Activated CD8-positive, alpha-beta T cell treated with anti-CD3 and anti-CD28 coated beads, Interleukin-2, amount 10 ng/mL, durations not matched to agents 7 days and 5 days (primary cell): ENCODE results near the gene ANKRD33. TPM values are rescaled to one million over a fixed set of nuclear protein-coding genes. Genes with fewer than 3 reads are reported as not detected.

Source experiments
- ATAC-seq: fragments of 150-1000 bp; cut with Tn5 transposase; one replicate; pipeline ENCODE4 v1.10.0; 2021; ENCODE audit warnings: moderate library complexity
- CTCF ChIA-PET: fragments of 350-600 bp; sonication (Branson Sonifier 250); formaldehyde crosslinking; loops from one replicate; lab custom pipeline; 2021; ENCODE audit warnings: antibody characterized with exemption; lab: Charles Lee
- POLR2A ChIA-PET: fragments of 350-600 bp; sonication (Branson Sonifier 250); formaldehyde crosslinking; loops from one replicate; lab custom pipeline; 2021; ENCODE audit warnings: antibody characterized with exemption; lab: Charles Lee
- DNase-seq: peaks from one replicate; pipeline ENCODE4 v3.0.0-alpha.2; 2020
- H3K27ac Mint-ChIP-seq: one replicate; pipeline ENCODE4 v1.8.0; 2021; ENCODE audit warnings: mild to moderate bottlenecking, mixed read lengths
- H3K27me3 Mint-ChIP-seq: one replicate; pipeline ENCODE4 v1.8.0; 2021; ENCODE audit warnings: low read depth, mixed read lengths
- H3K36me3 Mint-ChIP-seq: one replicate; pipeline ENCODE4 v1.8.0; 2021; ENCODE audit warnings: low read depth, mixed read lengths
- H3K4me1 Mint-ChIP-seq: one replicate; pipeline ENCODE4 v1.8.0; 2021; ENCODE audit warnings: low read depth, mixed read lengths
- H3K4me3 Mint-ChIP-seq: one replicate; pipeline ENCODE4 v1.8.0; 2021; ENCODE audit warnings: mild to moderate bottlenecking, mixed read lengths
- H3K9me3 Mint-ChIP-seq: one replicate; pipeline ENCODE4 v1.8.0; 2022; ENCODE audit warnings: mixed read lengths; ENCODE audit not compliant: insufficient read depth
- total RNA-seq, 2 experiments: library from RNA; stranded (reverse); gene quantifications; one replicate each; pipeline ENCODE4 v1.2.3, GENCODE V29; 2021

ANKRD33 gene
- total RNA-seq, 2 experiments from 2014 or later = not detected

DNA sequence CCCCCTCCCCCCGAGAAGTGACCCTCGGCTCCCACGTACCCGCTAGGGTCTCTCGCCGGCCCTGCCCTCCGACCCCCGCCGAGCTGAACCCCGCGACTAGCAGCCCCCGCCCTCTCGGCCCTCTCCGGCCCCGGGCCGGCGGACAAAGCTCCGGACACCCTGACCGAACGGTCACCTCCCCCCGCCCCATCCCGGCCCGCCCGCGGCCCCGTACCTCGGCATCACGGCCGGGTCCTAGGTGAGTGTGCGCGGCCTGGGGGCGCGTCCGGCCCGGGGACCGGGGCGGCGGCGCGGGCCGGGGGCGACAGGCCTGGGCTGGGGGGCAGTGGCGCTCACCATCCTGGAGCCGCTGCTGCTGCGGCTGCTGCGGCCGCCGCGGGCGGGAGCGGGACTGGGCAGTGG, 39.6 kb upstream of the ANKRD33 start, which contains the start of gene FIGNL2:
FIGNL2 (minus strand) TSS at position 393 of the 402 bp plus-strand sequence. CDS start 26,305 bp downstream, outside the sequence.
- Mint-ChIP-seq H3K36me3 (no peaks in the 10 kb centered on the region), H3K27me3 (peaks cover 63% of the 10 kb centered on the region), H3K4me3 (no peak within 1 kb of the TSS), H3K4me1 (peaks cover 16% of the 10 kb centered on the region), H3K9me3 (no peaks in the 10 kb centered on the region), H3K27ac (no peak within 1 kb of the TSS)
- CTCF ChIA-PET = no interaction called here
- POLR2A ChIA-PET = no interaction called here
- ATAC-seq (no peak), DNase-seq (no peak)

DNA sequence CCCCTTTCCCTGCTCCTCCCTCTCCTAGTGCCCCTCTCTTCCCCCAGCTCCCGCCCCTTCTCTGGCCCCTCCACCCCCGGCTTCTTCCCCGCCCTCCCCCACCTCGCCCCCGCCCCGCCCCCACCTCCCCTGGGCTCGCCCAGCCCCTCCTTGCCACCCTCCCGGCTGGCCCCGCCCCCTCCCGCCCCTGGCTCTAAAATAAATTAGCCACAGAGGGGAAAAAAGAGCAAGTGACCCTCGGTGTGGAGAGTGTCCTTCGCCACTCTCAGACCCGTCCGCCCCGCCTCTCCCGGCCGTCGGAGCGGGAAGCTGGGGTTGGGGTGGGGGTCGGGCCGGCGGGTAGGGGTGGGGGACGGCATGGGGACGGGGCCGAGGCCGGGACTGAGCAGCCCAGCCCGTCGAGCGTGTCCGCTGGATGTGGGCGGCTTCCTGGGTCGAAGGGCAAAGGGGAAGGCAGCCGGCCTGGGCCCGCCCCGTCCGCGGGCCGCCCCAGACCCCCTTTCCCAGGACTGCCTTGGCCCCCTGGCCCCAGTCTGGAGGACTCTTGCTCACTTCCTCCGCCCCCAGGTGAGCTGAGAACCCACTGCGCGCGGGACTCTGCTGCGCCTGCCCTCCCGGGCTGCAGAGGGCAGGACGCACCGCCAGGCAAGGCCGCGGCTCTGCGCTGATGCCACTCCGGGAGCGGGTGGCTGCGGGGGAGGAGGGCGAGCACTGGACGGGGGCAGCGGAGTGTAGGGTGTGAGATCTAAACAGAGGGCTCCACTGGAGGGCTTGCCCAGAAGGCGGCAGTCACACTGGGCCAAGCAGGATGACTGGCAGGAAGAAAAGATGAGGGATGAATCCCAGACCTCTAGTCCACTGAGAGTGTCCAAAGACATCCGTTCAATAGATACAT, 38.8 kb upstream of the ANKRD33 start:
- H3K4me3 Mint-ChIP-seq = no peak overlapping the region
- no peak overlapping the region for H3K27ac Mint-ChIP-seq
- DNase-seq (no peak), ATAC-seq (no peak)
- peaks cover 16% of the 10 kb centered on the region for H3K4me1 Mint-ChIP-seq
- no peaks in the 10 kb centered on the region for H3K9me3 Mint-ChIP-seq
- ChIA-PET CTCF (no interaction called here), POLR2A (interaction anchor here (0.9 kb wide), 1 partner anchor 73 kb away, joined by 3 read pairs; no protein-coding TSS in a partner anchor)
- peaks cover 60% of the 10 kb centered on the region for H3K27me3 Mint-ChIP-seq
- no peaks in the 10 kb centered on the region for H3K36me3 Mint-ChIP-seq

DNA sequence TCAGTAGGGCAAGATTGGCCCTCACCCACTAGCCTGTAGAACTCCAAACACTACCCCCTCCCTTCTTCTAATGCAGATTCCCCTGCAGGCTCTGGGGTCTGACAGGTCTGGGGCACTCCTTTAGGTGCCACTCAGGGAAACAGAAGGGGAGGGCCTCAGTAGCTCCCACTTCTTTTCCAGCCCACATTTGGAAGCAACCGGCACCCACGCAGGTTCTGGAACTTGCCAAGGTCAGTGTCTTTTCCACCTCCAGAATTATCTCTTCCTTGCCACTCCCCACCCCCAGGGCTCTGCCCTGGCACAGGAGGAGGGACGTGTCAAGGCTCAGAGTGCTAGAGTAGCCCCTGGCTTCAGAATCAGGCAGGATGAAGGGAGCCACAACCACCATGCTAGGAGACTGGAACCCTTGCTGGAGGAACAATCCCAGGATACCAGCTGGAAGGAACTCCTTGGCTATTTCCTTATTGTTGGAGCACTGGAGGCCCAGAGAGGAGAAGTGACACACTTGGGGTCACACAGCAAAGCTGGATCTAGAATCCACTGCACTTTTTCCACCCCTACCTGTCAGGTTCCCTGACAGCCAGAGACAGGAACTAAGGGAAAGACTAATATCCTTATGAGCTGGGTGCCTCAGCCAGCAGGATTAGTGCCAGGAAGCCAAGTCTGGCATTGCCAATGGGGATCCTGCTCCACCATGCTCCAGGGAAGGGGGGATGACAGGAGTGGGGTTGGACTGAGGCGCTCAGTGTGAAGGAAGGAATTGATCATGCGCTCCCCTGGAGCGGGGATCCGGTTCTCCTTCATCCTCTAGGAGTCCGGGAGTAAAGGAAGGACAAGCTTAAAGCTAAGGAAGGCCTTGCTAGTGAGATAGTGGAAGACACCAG, 37.6 kb upstream of the ANKRD33 start:
- H3K9me3 Mint-ChIP-seq = no peaks in the 10 kb centered on the region
- H3K36me3 Mint-ChIP-seq = no peaks in the 10 kb centered on the region
- no peak overlapping the region for H3K4me3 Mint-ChIP-seq
- H3K27ac Mint-ChIP-seq = no peak overlapping the region
- H3K27me3 Mint-ChIP-seq = peaks cover 48% of the 10 kb centered on the region
- DNase-seq = no peak
- ChIA-PET CTCF (no interaction called here), POLR2A (interaction anchor here (0.9 kb wide), 1 partner anchor 72 kb away, joined by 3 read pairs; no protein-coding TSS in a partner anchor)
- ATAC-seq = no peak
- peaks cover 16% of the 10 kb centered on the region for H3K4me1 Mint-ChIP-seq

DNA sequence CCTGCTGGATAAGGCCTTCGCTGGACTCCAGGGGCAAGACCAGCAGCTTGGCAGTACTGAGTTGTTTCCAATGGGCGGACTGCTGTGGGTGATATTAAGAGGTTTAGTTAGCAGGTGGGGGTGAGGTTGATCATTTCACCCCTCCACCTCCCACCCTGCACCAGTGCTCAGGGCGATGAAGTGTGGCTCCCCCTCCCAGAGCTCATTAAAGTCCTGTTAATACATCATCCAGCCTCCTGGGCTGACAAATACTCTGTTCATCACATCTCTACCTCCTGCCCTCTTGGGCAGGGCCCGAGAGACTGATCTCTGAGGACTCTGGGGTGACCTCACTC, 37.0 kb upstream of the ANKRD33 start:
- Mint-ChIP-seq H3K36me3 (no peaks in the 10 kb centered on the region), H3K4me3 (no peak overlapping the region), H3K27ac (no peak overlapping the region), H3K27me3 (peaks cover 43% of the 10 kb centered on the region), H3K9me3 (no peaks in the 10 kb centered on the region), H3K4me1 (peaks cover 16% of the 10 kb centered on the region)
- CTCF ChIA-PET = no interaction called here
- POLR2A ChIA-PET = no interaction called here
- no peak for ATAC-seq
- no peak for DNase-seq

DNA sequence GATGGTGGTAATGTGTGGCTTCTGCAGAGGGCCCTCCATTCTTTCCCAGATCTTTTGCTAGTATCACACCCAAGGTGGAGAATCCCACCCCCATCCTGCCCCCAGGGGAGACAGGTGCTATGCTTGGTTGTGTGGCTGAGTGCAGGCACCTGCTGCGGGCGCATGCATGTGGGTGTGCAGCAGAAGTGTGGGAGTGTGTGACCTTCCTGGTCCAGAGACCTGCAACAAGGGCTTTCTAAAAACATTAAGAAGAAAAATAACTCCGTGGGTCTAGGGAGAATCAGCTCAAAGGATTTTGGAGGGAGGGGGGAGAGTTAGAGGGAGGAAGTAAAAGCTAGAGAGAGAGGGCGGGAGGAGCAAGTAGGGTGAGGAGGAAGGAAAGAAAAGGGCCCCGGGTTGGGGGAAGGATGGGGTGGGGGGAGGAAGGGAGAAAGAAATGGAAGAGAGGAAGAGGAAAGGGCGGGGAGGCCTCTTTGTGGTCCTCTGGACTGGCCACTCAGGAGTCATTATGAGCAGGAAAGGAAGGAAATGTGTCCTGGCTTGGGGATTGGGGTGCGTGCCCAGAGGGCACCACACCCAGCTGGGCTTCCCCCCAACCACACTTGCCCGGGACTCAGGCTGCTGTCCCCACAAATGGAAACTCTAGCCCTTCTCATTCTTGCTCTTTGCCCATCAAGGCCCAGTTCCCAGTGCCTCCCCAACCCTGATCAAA, 36.3 kb upstream of the ANKRD33 start:
- H3K9me3 Mint-ChIP-seq = no peaks in the 10 kb centered on the region
- peaks cover 41% of the 10 kb centered on the region for H3K27me3 Mint-ChIP-seq
- DNase-seq (no peak), ATAC-seq (no peak)
- H3K27ac Mint-ChIP-seq = no peak overlapping the region
- H3K4me1 Mint-ChIP-seq = peaks cover 16% of the 10 kb centered on the region
- CTCF ChIA-PET = no interaction called here
- POLR2A ChIA-PET = no interaction called here
- no peaks in the 10 kb centered on the region for H3K36me3 Mint-ChIP-seq
- H3K4me3 Mint-ChIP-seq = no peak overlapping the region

DNA sequence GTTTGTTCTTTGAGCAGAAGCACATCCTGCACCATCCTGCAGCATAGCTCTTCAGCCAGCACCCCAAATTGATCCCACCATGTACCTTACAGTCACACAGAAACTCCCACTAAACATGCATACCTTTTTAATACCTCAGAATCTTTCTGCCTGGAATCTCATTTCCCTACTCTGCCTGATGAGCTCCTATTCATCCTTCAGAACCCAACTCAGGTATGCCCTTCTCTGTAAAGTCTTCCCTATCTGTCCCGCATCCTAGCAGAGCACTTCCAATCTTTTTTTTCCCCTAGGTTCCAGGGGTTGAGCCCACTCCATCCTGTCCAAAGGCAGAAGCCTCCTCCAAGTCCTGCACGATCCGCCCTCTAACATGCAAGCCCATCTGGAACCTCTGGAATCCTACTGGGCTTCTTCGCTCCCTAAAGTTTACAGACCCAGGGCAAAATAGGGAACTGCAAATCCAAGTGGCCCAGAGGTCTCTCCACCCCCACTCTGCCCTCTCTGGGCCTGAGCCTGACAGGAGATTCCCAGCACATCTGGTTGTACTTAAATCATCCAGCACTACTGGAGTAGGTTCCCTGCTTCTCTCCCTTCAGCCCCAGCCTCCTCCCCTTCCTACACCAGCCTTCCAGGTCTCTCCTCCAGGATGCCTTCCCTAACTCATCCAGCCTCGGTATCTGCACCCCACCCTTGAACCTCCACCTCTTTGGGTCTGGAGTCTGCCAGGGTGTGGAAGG, 35.3 kb upstream of the ANKRD33 start:
- no peak for ATAC-seq
- Mint-ChIP-seq H3K4me1 (peaks cover 14% of the 10 kb centered on the region), H3K9me3 (no peaks in the 10 kb centered on the region), H3K4me3 (no peak overlapping the region), H3K27ac (no peak overlapping the region), H3K36me3 (no peaks in the 10 kb centered on the region), H3K27me3 (peaks cover 43% of the 10 kb centered on the region)
- POLR2A ChIA-PET = no interaction called here
- CTCF ChIA-PET = no interaction called here
- no peak for DNase-seq

DNA sequence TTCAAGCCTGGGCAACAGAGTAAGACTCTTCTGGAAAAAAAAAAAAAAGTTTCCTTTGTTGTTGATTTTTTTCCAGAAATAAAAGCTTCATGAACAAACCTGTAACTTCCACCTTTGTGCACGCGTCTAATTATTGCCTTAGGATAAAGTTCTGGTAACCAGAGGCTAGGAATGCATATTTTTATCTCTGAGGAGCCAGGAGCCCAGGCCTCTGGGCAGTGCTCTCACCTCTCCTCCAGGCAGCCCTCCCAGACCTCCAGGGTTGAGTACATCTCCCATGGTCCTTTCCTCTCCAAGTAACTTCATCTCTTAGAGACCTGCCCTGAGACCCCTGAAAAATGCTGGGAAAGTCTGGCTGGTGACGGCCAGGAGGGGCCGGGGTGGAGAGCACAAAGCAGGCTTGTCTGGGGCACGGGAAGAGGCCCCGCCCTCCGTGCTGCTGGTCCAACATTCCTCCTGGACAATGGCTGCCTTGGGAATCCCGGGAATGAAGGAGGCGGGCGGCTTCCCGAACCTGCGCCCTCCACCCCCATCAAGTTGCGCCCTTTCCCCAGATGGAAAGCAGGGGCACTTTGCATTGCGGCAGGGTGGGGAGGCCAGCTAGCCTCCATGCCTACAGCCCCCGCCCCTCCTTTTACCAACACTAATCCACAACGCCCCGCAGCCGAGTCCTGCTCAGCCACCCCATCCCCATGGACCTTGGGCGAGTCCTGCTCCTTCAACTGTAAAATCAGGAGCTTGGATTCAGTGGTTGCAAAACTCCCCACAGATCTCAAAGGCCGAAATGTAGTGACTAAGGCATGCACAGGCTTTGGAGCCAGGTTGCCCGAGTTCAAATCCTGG, 32.1 kb upstream of the ANKRD33 start:
- ChIA-PET POLR2A (interaction anchor here (0.7 kb wide), 1 partner anchor 8 kb away, joined by 5 read pairs; no protein-coding TSS in a partner anchor), CTCF (no interaction called here)
- no peak for ATAC-seq
- Mint-ChIP-seq H3K4me3 (no peak overlapping the region), H3K9me3 (no peaks in the 10 kb centered on the region), H3K36me3 (no peaks in the 10 kb centered on the region), H3K4me1 (peaks cover 12% of the 10 kb centered on the region), H3K27ac (no peak overlapping the region), H3K27me3 (peaks cover 32% of the 10 kb centered on the region)
- no peak for DNase-seq

DNA sequence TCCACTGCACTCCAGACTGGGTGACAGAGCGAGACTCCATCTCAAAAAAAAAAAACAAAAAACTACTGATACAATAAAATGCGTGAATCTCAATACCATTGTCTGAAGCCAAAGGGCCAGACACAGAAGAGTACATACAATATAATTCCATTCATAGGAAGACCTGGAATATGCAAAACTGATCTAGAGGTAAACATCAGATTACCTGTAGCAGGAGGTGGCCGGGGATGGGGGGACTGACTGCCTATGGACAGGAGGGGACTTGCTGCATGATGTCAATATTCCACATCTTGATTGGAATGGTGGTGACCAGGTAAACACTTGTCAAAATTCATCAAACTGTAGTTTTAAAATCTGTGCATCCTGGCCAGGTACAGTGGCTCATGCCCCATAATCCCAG, 26.9 kb upstream of the ANKRD33 start:
- peaks cover 9% of the 10 kb centered on the region for H3K4me1 Mint-ChIP-seq
- H3K27me3 Mint-ChIP-seq = peaks cover 49% of the 10 kb centered on the region
- POLR2A ChIA-PET = no interaction called here
- DNase-seq = no peak
- no peak for ATAC-seq
- CTCF ChIA-PET = interaction anchor here (1.0 to 5.7 kb wide), 2 partner anchors 14 to 37 kb away, joined by 3 to 30 read pairs; no protein-coding TSS in a partner anchor
- H3K27ac Mint-ChIP-seq = no peak overlapping the region
- no peak overlapping the region for H3K4me3 Mint-ChIP-seq
- no peaks in the 10 kb centered on the region for H3K36me3 Mint-ChIP-seq
- no peaks in the 10 kb centered on the region for H3K9me3 Mint-ChIP-seq

DNA sequence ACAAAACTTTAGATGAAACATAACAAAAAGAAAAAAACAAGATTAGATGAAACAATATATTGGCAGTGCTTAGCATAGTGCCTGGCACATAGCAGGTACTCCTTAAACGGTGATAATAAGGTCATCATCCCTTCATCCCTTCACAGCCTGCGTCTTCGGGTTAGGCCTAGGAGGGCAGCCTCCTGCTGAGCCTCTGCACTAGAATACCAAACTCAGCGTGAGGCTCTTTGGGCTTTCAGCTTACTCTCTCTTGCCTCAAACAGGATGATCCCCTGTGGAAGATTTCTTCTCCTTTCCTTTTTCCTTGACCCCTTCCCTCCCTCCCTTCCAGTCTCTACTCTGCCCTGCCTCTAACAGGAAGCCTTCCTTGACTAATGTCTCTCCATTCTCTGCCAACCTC, 25.0 kb upstream of the ANKRD33 start:
- H3K27me3 Mint-ChIP-seq = peaks cover 51% of the 10 kb centered on the region
- CTCF ChIA-PET = interaction anchor here (1.0 to 5.7 kb wide), 4 partner anchors 12 to 171 kb away, joined by 3 to 30 read pairs (median 4); no protein-coding TSS in a partner anchor
- ATAC-seq = no peak
- no peak overlapping the region for H3K27ac Mint-ChIP-seq
- H3K36me3 Mint-ChIP-seq = no peaks in the 10 kb centered on the region
- POLR2A ChIA-PET = interaction anchor here (0.6 kb wide), 1 partner anchor 42 kb away, joined by 4 read pairs; no protein-coding TSS in a partner anchor
- no peak overlapping the region for H3K4me3 Mint-ChIP-seq
- DNase-seq = no peak
- no peaks in the 10 kb centered on the region for H3K9me3 Mint-ChIP-seq
- peaks cover 9% of the 10 kb centered on the region for H3K4me1 Mint-ChIP-seq

DNA sequence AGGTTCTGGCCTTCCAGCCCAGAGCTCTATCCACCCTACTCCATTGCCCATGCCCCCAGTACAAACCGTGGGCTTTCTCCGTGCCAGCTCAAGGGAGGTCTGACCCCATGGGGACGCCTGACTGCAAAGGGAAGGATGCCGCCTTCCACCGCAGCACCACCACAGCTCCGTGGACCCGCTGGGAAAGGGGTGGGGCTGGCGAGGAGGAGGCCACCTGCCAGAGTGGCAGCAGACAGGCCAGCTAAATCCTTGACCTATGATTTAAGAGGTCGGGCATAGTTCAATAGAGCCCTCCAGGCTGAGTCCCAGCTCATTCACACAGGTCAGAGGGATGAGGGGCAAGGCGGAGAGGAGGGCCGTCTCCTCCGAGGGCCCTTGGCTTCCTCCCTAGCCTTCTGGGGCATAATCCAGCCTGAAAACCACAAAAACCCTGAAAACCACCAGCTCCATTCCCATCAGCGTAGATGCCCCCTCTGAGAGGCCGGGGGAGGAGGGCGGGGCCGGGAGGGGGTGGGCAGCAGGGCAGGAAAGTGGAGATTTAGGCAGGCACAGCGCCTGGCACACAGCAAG, 24.5 kb upstream of the ANKRD33 start:
- DNase-seq (no peak), ATAC-seq (no peak)
- ChIA-PET POLR2A (interaction anchor here (0.6 kb wide), 2 partner anchors 8 to 42 kb away, joined by 4 to 5 read pairs; no protein-coding TSS in a partner anchor), CTCF (interaction anchor here (1.0 to 5.7 kb wide), 6 partner anchors 11 to 172 kb away, joined by 3 to 30 read pairs (median 4); no protein-coding TSS in a partner anchor)
- peaks cover 56% of the 10 kb centered on the region for H3K27me3 Mint-ChIP-seq
- H3K27ac Mint-ChIP-seq = no peak overlapping the region
- H3K36me3 Mint-ChIP-seq = no peaks in the 10 kb centered on the region
- H3K4me3 Mint-ChIP-seq = no peak overlapping the region
- peaks cover 14% of the 10 kb centered on the region for H3K4me1 Mint-ChIP-seq
- H3K9me3 Mint-ChIP-seq = no peaks in the 10 kb centered on the region
